ENCODE data around the gene DHX16. TPM values are rescaled to one million over a fixed set of nuclear protein-coding genes. Genes with fewer than 3 reads are reported as not detected.

The DHX16 gene
- total RNA-seq, 1 experiment from 2014 or later = 34.8 TPM

DNA sequence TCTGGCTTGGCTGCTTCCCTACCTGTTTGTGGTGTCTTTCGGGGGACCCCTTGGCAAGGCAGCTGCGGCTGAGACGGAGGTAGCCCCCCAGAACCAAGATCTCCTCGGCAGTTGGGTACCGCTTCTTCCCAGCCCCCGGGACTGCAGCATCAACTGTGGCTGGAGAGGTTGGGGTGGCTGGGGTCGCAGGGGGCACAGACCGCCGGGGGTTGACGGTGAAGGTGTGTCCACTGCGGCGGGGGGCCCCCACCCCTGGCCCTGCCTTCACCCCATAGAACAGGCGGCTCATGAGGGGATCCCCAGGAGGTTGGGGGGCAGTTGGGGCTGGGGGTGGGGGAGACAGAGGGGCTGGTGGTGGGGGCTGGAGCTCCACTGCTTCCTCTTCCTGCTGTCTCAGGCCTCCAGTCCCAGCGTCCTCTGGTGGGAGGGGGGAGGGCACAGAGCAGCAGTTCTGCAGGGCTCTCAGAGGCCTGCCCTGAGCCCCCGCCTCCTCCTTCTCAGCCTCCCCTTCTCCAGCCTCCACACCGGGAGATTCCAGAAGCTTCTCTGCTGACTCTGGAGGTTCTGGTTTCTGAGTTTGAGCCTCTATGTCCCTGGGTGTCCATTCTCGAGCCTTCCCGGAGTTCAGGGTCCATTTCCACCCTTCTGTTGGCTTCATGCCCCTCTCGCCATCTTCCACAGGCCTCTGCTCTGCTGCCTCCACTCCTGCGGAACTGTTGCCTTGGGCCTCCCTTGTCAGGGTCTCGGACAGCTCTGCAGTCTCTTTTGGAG, 11.8 kb upstream of the DHX16 start:
- peaks cover 2% of the 10 kb centered on the region; the same call in 1 of the 2 replicates for H3K79me2 ChIP-seq (ENCODE audit: insufficient read depth, low read length)
- Mint-ChIP-seq H3K4me1 (peaks cover 68 to 72% of the 10 kb centered on the region in 2 experiments), H3K27me3 (ENCODE audit: low read depth) (peaks cover 3% of the 10 kb centered on the region; the same call in 1 of the 2 replicates), H3K4me3 (peak overlapping the region; percentile 35 to 88), H3K27ac (peak overlapping the region in 1 of 3 experiments; percentile 14; a peak in 3 of 7 replicates), H3K9me3 (no peaks in the 10 kb centered on the region; a peak in 1 of 5 replicates), H3K36me3 (ENCODE audit: insufficient read depth in 1 of 3, low read depth in 3 of 3) (peaks cover 7 to 27% (median 18%) of the 10 kb centered on the region in 3 experiments; a peak in 6 of 7 replicates)
- WGBS (ENCODE audit: extremely low coverage, insufficient read length, low lambda C conversion rate) = no CpG with 5 or more reads among the region's 21 CpGs
- H3K9me3 ChIP-seq (ENCODE audit: control insufficient read depth, low read depth, low read length) = no peaks in the 10 kb centered on the region
- no peak overlapping the region for H4K8ac ChIP-seq (replicated peaks; ENCODE audit: insufficient read length, low read depth, low read length)
- no peak overlapping the region for H3K18ac ChIP-seq (ENCODE audit: insufficient read length, low read depth, low read length)
- H2BK5ac ChIP-seq (ENCODE audit: insufficient read length, low read length) = no peak overlapping the region
- no peak overlapping the region for H2BK120ac ChIP-seq (ENCODE audit: low read depth, low read length, poor library complexity, severe bottlenecking)
- no peak for DNase-seq
- H3K9ac ChIP-seq (ENCODE audit: extremely low read depth, insufficient read length, low read length) = no peak overlapping the region
- peaks cover 14% of the 10 kb centered on the region; the same call in 1 of the 2 replicates for H3K4me1 ChIP-seq (ENCODE audit: insufficient read depth, low read length)
- TF ChIP-seq, protein P1, sequence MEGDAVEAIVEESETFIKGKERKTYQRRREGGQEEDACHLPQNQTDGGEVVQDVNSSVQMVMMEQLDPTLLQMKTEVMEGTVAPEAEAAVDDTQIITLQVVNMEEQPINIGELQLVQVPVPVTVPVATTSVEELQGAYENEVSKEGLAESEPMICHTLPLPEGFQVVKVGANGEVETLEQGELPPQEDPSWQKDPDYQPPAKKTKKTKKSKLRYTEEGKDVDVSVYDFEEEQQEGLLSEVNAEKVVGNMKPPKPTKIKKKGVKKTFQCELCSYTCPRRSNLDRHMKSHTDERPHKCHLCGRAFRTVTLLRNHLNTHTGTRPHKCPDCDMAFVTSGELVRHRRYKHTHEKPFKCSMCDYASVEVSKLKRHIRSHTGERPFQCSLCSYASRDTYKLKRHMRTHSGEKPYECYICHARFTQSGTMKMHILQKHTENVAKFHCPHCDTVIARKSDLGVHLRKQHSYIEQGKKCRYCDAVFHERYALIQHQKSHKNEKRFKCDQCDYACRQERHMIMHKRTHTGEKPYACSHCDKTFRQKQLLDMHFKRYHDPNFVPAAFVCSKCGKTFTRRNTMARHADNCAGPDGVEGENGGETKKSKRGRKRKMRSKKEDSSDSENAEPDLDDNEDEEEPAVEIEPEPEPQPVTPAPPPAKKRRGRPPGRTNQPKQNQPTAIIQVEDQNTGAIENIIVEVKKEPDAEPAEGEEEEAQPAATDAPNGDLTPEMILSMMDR (conservative IDR thresholded peaks at IDR 0.05) = no peak
- no peaks in the 10 kb centered on the region for H3K27me3 ChIP-seq (ENCODE audit: insufficient read depth, low read length)
- no peak overlapping the region for H3K23ac ChIP-seq (ENCODE audit: insufficient read length, low read depth, low read length)
- no peak overlapping the region for H3K56ac ChIP-seq (ENCODE audit: insufficient read length, low read depth, low read length)
- H2AFZ ChIP-seq (ENCODE audit: low read length) = no peak overlapping the region
- no peak overlapping the region for H2BK20ac ChIP-seq (ENCODE audit: low read depth, low read length, poor library complexity, severe bottlenecking)
- H2BK15ac ChIP-seq (ENCODE audit: low read depth, low read length) = no peak overlapping the region
- H3K14ac ChIP-seq (ENCODE audit: insufficient read depth, low read length) = no peak overlapping the region; the same call in 1 of the 2 replicates
- H3K4me2 ChIP-seq (ENCODE audit: insufficient read depth, insufficient read length, low read length) = peak overlapping the region; percentile 40
- no peak overlapping the region for H2BK12ac ChIP-seq (ENCODE audit: insufficient read length, low read depth, low read length)
- H4K20me1 ChIP-seq (ENCODE audit: control insufficient read depth, insufficient read depth, insufficient read length) = no peaks in the 10 kb centered on the region
- no peak overlapping the region for H3K27ac ChIP-seq (ENCODE audit: insufficient read length, low read depth, low read length)
- no peak overlapping the region for H2AK5ac ChIP-seq (ENCODE audit: insufficient read length, low read length)
- H4K91ac ChIP-seq (ENCODE audit: insufficient read length, low read depth, low read length) = no peak overlapping the region
- no peak overlapping the region for H3K4ac ChIP-seq (ENCODE audit: low read depth, low read length)
- H3K79me1 ChIP-seq (ENCODE audit: insufficient read depth, low read depth, low read length, poor library complexity, severe bottlenecking) = no peaks in the 10 kb centered on the region
- no peak overlapping the region for H3T11ph ChIP-seq (ENCODE audit: low read length)
- H3K23me2 ChIP-seq (ENCODE audit: insufficient read length, low read depth, low read length, poor library complexity, severe bottlenecking) = peaks cover 22% of the 10 kb centered on the region
- no peak overlapping the region for H4K5ac ChIP-seq (ENCODE audit: insufficient read length, low read depth, low read length)

All from H9 (cell line).